Muscle layer of duodenum (tissue), 2 donors: ENCODE measurements around the gene PNMA6F.

Experiments used
- H3K27ac ChIP-seq: one replicate; pipeline ENCODE4 v1.7.0; 2013; ENCODE audit warnings: mild to moderate bottlenecking, low read length
- H3K27me3 ChIP-seq: one replicate; pipeline ENCODE4 v1.7.0; 2013; ENCODE audit warnings: low read depth, mild to moderate bottlenecking, control low read depth, low read length
- H3K36me3 ChIP-seq, 2 donors: one replicate each; pipeline ENCODE4 v1.7.0; 2013; ENCODE audit warnings: low read length in 2 of 2, control low read depth in 1 of 2, mild to moderate bottlenecking in 1 of 2; ENCODE audit not compliant: insufficient read depth in 2 of 2, control insufficient read depth in 1 of 2
- H3K4me1 ChIP-seq, 2 donors: one replicate each; pipeline ENCODE4 v1.7.0; 2013; ENCODE audit warnings: low read length in 2 of 2, mild to moderate bottlenecking in 2 of 2, control low read depth in 1 of 2, moderate library complexity in 1 of 2; ENCODE audit not compliant: insufficient read depth in 2 of 2, control insufficient read depth in 1 of 2
- H3K4me3 ChIP-seq, 2 donors: one replicate each; pipeline ENCODE4 v1.7.0; 2013; ENCODE audit warnings: low read length in 2 of 2, low read depth in 1 of 2, mild to moderate bottlenecking in 1 of 2
- H3K9me3 ChIP-seq, 2 donors: one replicate each; pipeline ENCODE4 v1.7.0; 2013; ENCODE audit warnings: low read length in 2 of 2, control low read depth in 1 of 2, mild to moderate bottlenecking in 1 of 2; ENCODE audit not compliant: control insufficient read depth in 1 of 2
- donor health status: healthy.

The PNMA6F gene

DNA sequence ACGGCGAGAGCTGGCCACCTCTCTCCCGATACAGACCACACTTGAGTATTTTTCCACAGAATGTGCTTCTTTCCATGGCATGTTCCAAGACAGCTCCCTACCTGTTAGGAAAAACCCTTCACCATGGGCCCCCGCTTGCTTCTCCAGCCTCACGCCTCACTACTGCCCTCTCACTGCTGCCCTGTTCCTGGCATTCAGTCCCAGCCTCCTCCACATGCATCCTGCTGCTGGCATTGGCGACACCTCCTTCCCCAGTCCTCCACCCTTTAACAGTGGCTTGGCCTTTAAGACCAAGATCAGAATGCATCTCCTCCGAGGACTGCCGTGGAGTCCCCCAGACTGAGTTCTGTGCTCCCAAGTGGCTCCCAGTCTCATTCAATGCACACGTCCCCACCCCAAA is 10.7 kb downstream of the PNMA6F start:
- Histone ChIP-seq H3K27me3 (no peaks in the 10 kb centered on the region), H3K9me3 (no peaks in the 10 kb centered on the region), H3K36me3 (no peaks in the 10 kb centered on the region), H3K4me1 (no peaks in the 10 kb centered on the region), H3K27ac (no peak overlapping the region), H3K4me3 (no peak overlapping the region)

DNA sequence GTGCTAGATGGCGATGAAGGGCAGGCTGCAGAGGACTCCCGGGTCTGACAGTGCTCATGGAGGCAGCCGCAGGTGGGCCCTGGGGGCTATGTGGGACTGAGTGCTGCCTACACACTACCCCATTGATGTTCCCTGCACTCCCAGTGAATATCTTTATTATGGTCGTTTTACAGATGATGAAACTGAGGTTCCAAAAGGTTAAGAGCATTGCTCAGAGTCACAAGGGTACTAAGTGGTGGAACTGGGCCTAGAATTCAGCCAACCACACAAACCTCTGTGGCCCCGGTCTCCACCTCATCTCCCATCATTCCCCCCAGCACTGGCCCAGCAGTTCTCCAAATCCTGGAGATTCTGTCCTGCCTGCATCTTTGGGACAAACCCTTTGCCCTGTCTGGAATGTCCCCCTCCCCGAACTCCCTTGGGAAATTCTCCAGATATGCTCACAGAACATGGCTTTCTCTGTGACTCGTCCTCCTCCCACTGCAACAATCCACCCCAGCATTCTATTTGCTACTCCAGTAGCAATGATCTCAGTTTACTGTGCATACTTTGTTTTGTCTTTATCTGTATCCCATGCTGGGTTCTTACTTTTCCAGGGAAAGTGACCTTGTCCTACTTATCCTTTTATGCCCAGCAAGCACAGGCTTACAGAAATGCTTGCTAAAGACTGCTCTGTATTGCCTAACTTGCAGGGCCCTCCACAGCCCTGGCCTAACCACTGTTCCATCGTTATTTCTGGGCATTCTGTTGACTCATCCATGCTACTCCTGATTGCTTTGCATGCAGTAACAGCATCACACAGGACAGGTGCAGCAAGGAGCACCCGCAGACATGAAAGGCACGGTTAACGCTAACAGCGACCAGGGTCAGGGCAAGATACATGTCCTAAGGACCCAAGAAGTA is 14.0 kb downstream of the PNMA6F start:
- Histone ChIP-seq H3K27ac (no peak overlapping the region), H3K4me3 (no peak overlapping the region), H3K27me3 (no peaks in the 10 kb centered on the region), H3K4me1 (no peaks in the 10 kb centered on the region), H3K9me3 (no peaks in the 10 kb centered on the region), H3K36me3 (no peaks in the 10 kb centered on the region)

DNA sequence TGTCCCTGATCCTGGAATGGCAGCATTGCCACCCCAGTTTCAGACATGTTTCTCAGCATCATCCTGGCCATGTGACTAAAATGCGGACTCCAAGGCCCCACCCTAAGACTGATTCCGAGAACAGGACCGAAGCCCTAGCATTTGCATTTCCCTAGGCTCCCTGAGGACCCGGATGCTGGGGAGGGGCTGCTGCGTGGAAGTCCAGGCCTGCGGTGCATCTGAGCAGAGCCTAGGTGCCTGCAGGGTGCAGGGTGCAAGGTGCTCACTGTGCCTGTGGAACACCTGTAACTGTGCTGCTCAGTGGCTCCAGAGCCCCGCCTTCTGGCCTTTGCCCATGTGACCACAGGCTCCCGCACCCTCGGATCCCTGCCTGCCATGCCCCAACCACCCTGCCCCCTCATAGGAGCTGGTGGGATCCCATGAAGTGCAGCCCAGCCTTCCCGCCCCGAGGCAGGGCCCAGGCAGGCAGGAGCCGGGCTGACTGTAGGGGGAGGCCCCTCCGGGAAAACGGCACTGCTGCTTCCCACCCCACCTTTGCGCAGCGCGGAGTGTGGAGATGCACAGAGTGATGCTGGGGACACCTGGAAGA is 14.9 kb downstream of the PNMA6F start:
- H3K4me1 ChIP-seq: no peaks in the 10 kb centered on the region
- H3K9me3 ChIP-seq: no peaks in the 10 kb centered on the region
- no peaks in the 10 kb centered on the region for H3K27me3 ChIP-seq
- H3K36me3 ChIP-seq: no peaks in the 10 kb centered on the region
- no peak overlapping the region for H3K4me3 ChIP-seq
- no peak overlapping the region for H3K27ac ChIP-seq

DNA sequence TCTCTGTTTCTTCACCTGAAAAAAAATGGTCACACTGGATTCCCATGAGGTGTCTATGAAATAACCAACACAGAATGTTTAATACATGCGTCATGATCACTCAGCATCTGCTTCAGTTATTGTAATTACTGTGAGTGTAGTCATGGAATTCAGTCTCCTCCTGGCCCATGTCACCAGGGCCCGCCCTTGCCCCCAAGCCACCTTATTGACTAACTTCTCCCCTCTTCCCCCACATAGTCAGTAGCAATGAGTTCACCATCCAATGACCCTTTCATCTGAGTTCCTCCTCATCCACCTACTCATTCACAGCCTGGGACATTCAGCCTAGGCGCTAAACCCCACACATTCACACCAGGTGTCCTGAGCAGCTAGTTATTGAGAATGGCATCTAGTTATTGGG is 15.6 kb downstream of the PNMA6F start:
- Histone ChIP-seq H3K36me3 (no peaks in the 10 kb centered on the region), H3K4me1 (no peaks in the 10 kb centered on the region), H3K4me3 (no peak overlapping the region), H3K9me3 (no peaks in the 10 kb centered on the region), H3K27me3 (no peaks in the 10 kb centered on the region), H3K27ac (no peak overlapping the region)

DNA sequence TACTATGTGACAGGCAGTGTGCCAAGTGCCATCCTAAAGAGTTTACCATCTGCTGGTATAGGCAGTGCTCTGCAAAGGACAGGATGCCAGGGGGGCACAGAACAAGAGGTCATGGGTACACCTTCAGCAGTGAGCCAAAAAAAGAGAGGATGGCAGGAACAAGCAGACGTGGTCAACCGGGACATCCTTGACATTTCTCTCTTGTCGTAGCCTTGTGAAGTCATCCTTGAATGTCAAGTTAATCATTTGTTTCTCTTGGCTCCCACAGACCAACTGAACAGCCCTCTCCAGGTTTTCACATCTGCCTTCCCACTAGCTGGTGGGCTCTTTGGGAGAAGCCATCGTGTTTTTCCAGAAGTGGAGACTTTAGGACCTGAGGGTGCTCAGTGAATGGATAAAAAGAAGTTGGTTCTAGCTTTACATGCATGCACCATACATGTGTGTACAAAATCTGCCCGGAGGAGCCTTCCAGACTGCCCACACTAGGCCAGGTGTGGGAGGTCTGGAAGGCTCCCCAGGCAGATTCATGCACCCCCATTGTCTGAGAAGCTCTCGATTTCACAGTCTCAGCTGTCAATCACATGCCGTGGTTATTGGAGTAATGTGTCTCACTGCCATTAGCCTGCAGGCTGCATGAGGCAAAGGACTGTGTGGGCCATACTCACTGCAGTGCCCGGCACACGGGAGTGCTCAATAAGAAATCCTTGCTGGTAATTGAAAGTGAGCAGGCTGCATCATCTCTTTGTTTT is 16.4 kb downstream of the PNMA6F start:
- no peak overlapping the region for H3K4me3 ChIP-seq
- H3K36me3 ChIP-seq: no peaks in the 10 kb centered on the region
- H3K27ac ChIP-seq: no peak overlapping the region
- no peaks in the 10 kb centered on the region for H3K27me3 ChIP-seq
- no peaks in the 10 kb centered on the region for H3K9me3 ChIP-seq
- no peaks in the 10 kb centered on the region for H3K4me1 ChIP-seq

DNA sequence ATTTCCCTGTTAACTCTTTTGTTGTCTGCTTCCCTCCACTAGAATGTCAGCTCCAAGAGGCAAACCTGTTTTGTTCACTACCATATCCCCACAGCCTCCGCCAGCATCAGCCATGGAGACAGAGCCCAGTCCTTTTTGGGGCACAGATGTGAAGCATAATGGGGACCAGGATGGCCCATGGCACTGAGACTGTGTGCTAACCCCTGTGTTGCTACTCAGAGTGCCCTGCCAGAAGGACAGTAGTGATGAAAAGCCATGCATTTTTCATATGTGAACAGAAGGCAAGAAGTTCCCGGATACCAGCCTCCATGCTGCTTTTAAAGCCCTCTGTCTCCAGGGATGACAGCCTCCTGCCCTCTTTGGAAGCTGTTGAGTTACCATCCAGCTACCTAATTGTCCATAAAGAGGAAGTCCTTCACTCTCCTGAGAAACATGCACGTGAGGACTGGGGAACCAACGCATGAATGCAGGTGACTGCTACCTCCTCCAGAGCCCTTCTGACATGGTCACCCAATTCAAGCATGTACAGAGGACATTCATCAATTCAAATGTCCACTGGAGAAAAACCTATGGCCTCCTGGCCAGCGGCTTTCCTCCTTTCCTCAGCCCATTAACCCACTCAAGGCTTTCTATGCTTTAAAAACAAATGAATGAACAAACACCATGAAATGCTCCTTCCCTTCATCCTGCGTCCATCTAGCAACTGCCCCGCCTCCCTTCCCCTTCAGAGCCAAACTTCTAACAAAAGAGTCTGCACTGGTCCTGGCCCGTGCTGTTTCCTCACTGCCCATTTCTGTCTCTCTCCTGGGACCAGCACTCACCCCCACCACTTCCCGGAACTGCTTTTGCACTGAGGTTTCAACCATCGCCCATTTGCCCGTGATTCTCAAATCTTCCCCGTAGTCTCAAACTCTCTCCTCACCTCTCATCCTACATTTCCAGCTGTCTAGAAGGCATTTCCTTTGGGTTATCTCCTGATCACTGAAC is 18.0 kb downstream of the PNMA6F start:
- H3K4me3 ChIP-seq: no peak overlapping the region
- H3K27me3 ChIP-seq: no peaks in the 10 kb centered on the region
- no peak overlapping the region for H3K27ac ChIP-seq

DNA sequence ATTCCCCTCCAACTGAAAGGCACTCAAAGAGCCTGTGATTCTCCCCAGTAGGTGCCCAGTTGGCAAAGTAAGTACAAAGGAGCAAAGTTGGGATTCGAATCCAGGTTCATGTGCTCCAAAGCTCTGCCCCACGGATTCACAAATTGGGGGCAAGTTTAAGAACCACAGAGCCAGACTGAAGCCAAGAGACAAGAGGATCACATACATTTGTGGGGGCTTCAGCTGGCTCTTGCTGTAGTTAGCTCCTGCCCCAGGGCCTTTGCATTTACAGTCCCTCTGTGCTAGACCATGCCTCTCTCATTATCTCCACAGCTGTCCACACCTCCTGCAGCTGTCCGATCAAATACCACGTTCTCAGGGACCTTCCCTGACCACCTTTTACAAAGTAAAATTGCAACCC is 18.8 kb downstream of the PNMA6F start:
- no peaks in the 10 kb centered on the region for H3K9me3 ChIP-seq
- H3K4me3 ChIP-seq: no peak overlapping the region
- H3K4me1 ChIP-seq: no peaks in the 10 kb centered on the region
- no peaks in the 10 kb centered on the region for H3K27me3 ChIP-seq
- H3K27ac ChIP-seq: no peak overlapping the region
- H3K36me3 ChIP-seq: no peaks in the 10 kb centered on the region

More for the DNA sequence above, 18.0 kb downstream of the PNMA6F start:
- H3K9me3 ChIP-seq: no peaks in the 10 kb centered on the region
- H3K36me3 ChIP-seq: no peaks in the 10 kb centered on the region
- no peaks in the 10 kb centered on the region for H3K4me1 ChIP-seq

DNA sequence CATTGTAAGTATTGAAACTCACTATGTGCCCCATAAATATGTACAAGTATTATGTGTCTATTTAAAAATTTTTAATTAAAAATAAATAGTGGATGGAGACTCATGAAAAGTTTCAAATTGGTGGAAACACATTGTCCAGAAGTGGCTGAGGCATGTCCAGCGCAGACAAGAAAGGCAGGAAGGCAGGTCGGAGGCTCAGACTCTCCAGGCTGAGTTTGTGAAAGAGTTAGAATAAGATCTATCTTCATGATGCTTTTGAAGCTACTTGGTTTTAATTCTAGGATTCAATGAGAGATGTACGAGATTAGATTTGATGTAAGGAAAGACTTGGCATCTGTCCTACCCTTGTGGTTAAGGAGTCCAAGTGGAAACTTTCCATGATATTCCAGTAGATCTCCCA is 19.8 kb downstream of the PNMA6F start:
- Histone ChIP-seq H3K36me3 (no peaks in the 10 kb centered on the region), H3K4me1 (no peaks in the 10 kb centered on the region), H3K27ac (no peak overlapping the region), H3K27me3 (no peaks in the 10 kb centered on the region), H3K4me3 (no peak overlapping the region), H3K9me3 (no peaks in the 10 kb centered on the region)

DNA sequence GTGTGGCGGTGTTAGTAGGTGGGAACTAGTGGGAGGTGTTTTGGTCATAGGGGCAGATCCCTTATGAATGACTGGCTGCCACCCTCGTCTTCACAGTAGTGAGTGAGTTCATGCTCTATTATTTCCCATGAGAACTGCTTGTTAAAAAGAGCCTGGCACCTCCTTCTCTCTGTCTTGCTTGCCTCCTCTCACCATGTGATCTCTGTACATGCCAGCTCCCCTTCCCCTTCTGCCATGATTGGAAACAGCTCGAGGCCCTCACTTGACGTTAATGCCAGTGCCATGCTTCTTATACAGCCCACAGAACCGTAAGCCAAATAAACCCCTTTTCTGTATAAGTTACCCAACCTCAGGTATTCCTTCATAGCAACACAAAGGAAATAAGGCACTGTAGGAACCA is 21.7 kb downstream of the PNMA6F start:
- Histone ChIP-seq H3K27me3 (no peaks in the 10 kb centered on the region), H3K27ac (no peak overlapping the region), H3K4me3 (no peak overlapping the region), H3K4me1 (no peaks in the 10 kb centered on the region), H3K9me3 (no peaks in the 10 kb centered on the region), H3K36me3 (no peaks in the 10 kb centered on the region)

DNA sequence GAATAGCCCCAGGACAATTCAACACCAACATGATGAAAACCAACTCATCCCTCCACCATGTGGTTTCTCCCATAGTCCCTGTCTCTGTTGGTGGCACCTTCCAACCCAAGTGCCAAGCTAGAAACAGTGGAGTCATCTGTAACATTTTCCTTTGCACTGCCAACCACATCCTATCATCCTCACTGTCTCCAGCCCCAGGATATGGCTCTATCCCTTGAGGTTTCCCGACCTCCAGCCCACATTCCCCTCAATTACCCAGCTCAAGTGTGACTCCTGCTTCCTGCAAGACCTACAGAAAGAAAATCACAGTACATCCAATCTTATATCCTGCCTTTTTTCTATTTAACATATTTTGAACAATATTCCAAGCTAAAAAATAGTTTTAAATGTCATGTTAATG is 24.2 kb downstream of the PNMA6F start:
- H3K4me3 ChIP-seq: no peak overlapping the region
- no peaks in the 10 kb centered on the region for H3K27me3 ChIP-seq
- H3K4me1 ChIP-seq: no peaks in the 10 kb centered on the region

More for the DNA sequence above, 24.2 kb downstream of the PNMA6F start:
- Histone ChIP-seq H3K27ac (no peak overlapping the region), H3K9me3 (no peaks in the 10 kb centered on the region), H3K36me3 (no peaks in the 10 kb centered on the region)
